ENCODE measurements around the gene EXOC3.

EXOC3 gene

GRCh38 chr5:427415-428087 is 15.4 kb upstream of the EXOC3 start:
- no peak for DNase-seq

DNA sequence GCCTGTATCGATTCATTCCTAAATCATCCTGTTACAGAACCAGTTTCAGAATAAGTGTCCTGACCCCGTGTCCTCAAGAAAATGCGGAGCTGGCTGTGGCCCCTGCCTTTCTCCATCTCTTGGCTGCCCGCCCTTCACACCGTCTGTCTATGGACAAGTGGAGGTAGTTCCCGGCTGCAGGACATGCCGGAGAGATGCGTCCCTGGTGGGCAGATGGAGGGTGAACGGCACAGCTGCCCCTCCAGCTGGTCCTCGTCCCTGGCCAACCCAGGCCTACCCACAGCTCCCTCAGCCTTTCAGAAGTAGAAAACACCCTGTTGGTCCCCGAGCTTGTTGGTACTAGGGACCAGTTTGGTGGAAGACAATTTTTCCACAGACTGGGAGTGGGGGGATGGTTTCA is 14.8 kb upstream of the EXOC3 start:
- no peak for DNase-seq

DNA sequence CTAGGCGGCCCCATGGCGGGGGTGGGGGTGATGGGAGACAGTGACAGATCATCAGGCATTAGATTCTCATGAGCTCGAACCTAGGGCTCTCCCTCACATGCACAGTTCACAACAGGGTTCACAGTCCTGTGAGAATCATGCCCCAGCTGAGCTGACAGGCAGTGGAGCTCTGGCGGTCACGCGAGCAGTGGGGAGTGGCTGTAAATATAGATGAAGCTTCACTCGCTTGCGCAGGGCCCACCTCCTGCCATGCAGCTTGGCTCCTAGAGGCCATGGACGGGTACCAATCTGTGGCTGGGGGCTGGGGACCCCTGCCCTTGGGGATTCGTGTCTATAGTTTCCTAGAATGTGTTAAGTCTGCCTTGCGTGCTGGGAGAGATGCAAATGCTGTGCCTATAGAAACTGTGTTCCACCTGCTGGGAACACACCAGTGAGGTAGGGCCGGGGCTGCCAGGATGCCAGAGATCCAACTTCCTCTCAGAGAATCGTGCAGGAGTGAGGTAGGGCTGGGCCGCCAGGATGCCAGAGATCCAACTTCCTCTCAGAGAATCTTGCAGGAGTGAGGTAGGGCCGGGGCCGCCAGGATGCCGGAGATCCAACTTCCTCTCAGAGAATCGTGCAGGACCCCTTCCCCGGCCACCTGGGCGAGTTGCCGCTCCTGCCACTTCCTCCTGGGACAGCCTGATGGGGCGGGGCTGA is 14.1 kb upstream of the EXOC3 start:
- DNase-seq: no peak

DNA sequence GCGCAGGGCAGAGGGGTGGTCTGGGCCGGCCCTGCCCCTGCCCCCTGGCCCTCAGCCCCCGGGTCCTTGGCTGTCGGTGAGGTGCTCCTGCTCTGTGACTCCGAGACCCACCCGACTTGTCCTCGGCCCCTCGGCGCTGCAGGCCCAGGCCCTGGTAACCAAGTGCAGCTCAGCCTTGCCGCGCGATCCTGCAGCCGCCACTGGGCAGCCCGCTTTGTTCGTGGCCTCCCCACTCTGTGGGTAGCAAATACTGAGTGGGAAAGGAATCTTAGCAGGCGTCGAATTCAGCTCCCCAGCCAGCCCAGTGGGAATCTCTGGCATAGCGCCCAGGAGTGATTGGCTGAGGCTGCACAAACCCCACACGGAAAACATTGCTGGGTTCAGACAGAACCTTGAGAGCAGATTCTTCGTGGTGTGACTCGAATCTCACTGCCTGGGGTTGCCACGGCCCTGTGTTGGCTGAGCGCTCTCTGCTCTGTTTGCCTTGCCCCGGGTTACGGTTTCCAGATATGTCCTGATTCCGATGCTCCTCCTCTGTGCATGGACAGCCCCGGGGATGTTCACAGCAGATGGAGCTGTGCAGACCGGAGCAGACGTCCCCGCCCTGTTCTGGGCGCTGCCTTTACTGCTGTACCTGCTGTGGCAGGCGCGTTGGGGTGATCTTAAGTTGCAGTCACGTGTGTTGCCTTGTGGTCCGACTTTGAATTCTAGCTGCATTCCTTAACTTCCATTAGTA is 13.4 kb upstream of the EXOC3 start:
- DNase-seq: no peak

DNA sequence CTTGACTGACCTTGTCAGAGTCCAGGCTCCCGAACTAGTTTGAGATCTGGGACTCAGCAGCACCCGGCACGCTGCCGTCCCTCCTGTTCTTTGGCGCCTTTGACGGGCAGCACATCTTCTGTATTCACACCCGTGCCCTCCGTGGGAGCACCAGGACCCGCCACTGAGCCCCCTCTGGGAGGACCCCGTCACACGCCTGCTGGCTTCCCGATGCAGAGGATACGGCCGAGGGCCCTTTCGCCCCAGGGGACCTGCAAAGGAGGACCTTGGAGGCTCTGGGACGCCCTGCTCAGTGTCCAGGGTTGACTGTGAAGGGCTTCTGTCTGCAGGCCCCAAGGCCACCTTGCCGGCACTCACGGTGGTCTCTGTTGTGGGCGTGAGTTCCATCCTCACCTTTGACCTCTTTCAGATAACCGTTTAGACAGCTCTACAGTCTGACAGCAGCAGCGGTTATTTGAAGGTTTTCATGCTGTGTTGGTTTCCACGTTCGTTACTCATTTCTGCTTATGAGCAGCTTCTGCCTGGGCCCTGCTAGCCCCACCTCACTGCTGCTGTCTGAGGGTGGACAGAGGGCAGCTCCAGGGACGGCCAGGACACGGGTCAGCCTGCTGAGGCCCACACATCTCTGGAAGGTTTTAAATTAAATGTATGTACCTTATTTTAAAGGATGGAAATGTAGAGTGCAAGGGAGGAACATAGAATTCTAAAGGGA is 12.6 kb upstream of the EXOC3 start:
- DNase-seq: no peak

DNA sequence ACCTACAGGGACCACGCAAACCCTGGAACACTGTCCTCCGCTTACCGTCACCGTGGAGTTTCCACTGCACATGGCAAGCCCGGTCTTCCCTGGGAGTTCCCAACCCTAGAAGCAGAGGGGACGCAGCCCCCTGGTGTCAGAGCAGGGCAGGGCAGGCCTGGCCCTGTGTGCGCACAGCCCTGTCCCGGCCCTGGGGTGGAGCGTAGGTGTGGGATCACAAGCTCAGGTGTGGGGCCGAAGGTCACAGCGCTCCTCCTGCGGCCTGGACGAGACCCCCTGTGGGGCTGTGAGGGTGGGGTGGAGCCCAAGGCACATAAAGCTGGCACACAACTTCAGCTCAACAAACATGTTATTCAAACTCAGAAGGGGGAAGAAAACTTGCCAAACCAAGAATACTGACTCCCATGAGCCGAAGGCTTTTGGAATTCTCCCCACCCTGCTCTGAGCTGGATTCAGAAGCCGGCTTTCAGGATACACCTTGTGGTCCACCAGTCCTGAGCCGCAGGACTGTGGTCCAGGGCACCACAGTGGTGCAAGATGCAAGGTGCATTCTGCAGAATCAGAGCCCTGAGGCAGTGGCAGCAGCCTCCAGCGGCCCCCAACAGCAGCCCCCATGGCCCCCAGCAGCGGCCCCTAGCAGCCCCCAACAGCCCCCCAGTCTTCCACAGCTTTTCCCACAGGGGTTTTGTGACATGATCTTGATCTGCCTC is 11.8 kb upstream of the EXOC3 start:
- peak; percentile 59 to 63 for DNase-seq

DNA sequence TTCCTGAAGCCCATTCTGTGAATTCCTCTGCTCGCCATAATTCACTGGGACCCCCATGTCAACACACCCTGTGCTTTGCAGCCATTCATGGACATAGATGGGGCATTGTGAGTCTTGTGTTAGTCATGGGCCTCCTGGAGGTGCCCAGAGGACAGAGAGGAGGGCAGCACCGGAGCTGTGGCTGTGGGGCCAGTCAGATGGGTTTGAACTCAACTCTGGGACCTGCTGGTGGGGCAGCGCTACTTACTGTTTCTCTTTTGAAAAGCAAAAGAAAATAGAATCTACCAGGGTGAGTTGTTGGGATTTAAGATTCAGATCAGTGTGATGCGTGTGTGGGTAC is 11.3 kb upstream of the EXOC3 start:
- DNase-seq: no peak

GRCh38 chr5:432201-432927 is 10.6 kb upstream of the EXOC3 start:
- DNase-seq: no peak

GRCh38 chr5:432928-433791 is 9.8 kb upstream of the EXOC3 start:
- no peak for DNase-seq

- no peak for DNase-seq
These were observed 9.1 kb upstream of the EXOC3 start for GRCh38 chr5:433836-434235.

GRCh38 chr5:434443-435146 is 8.4 kb upstream of the EXOC3 start:
- DNase-seq: no peak

- DNase-seq: no peak
These were observed 7.7 kb upstream of the EXOC3 start for GRCh38 chr5:435156-435790.

GRCh38 chr5:435961-436640 is 6.9 kb upstream of the EXOC3 start:
- no peak for DNase-seq

GRCh38 chr5:436641-436975 is 6.4 kb upstream of the EXOC3 start:
- DNase-seq: no peak

DNA sequence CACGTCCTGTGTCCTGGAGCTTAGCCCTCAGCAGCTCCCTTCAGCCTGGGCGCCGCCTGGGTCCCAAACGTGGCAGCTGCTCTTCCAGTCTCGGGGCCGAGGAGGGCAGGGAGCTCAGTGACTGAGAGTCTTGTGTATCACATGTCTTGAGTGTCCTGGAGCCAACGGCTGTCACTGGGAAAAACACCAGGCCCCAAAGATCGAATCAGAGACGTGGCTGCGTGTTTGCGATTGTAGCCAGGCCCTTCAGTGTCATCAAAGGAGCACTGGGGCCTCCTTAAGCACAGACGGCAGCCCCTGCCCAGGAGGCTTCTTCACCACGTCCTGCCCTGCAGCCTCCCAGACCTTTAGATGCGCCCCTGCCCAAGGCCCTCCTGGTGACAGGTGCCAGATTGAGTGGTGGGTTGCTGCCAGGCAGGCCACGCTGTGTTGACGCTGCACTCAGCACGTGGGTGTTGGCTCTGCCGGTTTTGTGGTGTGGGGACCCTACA is 5.7 kb upstream of the EXOC3 start:
- DNase-seq: no peak

DNA sequence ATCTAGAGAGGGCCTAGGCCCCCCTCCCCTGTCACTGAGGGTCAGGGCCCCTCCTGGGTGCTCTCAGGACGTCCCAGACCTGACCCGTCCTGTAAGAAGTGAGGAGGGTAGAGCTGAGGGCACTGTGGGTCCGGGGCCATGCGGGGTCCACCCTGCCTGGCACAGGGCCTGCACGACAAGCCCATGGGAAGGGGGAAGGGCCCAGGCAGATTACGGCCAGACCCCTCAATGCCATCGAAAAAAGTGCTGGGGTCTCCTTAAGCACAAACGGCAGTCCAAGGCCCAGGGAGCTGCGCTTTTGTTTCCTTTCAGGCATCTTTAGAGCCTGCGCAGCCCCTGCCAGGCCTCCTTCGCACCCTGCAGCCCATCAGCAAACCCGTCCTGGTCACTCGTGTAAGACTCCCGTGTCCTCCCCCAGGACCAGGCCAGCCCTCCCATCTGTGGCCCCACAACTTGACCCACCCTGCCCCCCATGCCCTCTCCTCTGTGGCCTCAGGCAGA is 4.4 kb upstream of the EXOC3 start:
- no peak for DNase-seq

DNA sequence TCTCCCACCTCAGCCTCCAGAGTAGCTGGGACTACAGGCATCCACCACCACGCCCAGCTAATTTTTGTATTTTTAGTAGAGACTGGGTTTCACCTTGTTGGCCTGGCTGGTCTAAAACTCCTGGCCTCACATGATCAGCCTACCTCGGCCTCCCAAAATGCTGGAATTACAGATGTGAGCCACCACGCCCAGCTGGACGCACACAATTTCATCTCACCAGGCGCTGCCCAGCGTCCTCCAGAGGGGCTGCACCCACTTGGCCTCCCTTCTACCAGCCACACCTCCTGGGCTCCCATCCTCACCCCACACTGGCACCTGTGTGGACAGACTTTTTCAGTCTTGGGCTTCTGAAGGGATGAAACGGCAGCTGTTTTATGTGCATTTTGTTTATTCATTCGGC is 3.8 kb upstream of the EXOC3 start:
- no peak for DNase-seq

DNA sequence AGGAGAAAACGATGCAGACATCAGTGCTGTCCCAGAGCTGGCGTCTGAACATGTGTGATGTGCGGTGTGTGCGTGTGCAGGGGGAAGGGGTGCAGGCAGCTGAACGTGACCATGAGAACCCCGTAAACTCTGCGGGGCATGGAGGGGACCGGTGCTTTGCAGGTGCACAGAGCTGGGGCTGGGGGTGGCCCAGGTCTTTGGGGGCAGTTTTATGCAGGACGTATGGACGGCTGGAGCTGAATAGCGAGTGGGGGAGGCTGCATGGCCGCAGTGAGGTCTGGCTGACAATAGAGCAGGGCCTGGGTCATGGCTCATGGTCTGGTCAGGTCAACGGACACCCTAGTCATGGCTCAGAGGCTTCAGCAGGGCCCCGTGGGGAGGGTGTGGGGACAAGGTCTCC is 3.3 kb upstream of the EXOC3 start:
- DNase-seq: no peak

Data from activated CD4-positive, alpha-beta T cell treated with anti-CD3 and anti-CD28 coated beads, Interleukin-2, amount 50 U/mL, for 48 hours (primary cell).